Suppressor macrophage (primary cell): ENCODE data around the gene SPINT2.
"Not testable (repeated sequence)": the region's sequence is repeated elsewhere in the genome, so short reads cannot be mapped to it uniquely, and the experiment has no call there.

Source experiments
- DNase-seq, 4 experiments: peaks; one replicate each; pipeline ENCODE4 v3.0.0-alpha.2; 2020 to 2022

SPINT2 gene

DNA sequence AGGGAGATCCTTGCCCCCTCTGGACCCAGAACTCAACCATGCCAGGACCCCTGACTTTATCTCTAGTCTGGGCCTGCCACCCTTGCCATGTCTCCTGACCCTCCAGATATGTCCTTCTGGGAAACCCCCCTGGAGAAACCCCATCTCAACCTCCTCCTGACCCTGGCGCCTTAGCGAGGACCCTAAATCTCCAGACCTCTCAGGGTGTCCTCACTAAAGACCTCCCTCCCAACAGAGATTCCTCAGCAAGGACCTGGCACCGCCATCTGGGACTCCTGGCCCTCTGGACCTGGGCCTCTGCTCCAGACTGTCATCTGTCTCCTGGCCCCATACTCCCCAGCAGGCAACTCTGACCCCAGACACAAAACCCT lies 56.6 kb downstream of the SPINT2 start:
- no peak for DNase-seq

DNA sequence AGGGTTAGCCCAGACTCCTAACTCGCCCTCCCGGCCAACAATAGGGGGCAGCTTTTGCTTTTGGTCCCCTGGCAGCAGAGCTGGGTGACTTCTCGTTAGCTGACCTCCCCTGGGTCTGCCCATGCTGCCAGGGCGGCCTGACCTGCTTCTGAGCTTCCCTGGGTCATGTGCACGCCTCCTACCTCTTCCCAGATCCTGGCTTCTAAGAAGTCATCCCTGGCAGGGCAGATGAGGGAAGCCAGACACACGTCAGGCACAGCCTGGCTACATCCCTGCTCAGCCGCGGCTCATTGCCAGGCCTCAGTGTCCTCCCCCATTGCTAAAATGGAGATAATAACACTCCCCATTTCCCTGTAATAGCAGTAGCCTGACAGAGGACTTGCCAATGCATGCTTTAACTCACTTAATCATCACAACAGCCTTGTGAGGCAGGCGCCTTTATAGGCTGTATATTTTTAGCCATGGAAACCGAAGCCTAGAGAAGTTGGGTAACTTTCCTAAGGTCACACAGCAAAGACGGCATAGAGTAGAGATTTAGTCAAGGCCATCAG lies 57.3 kb downstream of the SPINT2 start:
- peak in 2 of 4 experiments; percentile 12 to 36 for DNase-seq

DNA sequence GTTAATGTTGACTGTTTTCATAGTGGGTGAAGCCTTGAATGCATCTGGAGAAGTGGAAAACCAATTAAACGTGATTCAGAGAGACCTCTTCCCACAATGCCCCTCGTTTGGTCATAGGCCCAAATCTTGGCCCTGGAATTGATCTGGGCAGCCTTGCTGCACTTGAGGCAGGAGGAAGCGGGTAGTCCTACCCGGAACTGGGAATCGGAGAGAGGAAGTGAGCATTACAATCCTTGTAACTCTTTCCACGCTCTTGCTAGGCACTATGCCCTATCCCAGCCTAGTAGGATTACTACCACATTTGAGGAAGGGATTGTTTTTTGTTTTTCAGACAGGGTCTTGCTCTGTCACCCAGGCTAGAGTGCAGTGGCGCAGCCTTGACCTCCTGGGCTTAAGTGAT lies 58.9 kb downstream of the SPINT2 start:
- DNase-seq, result peak; percentile 41 to 71 (median 66)

DNA sequence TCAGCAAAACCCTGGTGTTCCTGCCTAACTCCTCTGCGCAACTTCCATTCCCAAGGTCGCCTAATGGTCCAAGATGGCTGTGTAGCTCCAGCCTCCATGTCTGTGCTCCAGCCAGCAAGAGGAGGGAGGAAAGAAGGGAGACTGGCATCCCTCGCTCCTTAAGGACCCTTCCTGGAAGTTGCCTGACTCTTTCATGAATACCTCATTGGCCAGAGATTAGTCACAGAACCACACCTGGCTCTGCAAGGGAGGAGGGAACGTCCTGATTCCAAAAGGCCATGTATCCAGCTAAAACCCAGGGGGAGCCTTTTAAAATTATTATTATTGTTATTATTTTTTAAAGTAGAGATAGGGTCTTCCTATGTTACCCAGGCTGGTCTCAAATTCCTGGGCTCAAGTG lies 60.1 kb downstream of the SPINT2 start:
- no peak for DNase-seq

DNA sequence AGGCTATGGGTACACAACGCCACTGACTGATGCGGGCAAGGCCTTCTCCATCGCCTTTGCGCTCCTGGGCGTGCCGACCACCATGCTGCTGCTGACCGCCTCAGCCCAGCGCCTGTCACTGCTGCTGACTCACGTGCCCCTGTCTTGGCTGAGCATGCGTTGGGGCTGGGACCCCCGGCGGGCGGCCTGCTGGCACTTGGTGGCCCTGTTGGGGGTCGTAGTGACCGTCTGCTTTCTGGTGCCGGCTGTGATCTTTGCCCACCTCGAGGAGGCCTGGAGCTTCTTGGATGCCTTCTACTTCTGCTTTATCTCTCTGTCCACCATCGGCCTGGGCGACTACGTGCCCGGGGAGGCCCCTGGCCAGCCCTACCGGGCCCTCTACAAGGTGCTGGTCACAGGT lies 62.2 kb downstream of the SPINT2 start:
- DNase-seq, result no peak

DNA sequence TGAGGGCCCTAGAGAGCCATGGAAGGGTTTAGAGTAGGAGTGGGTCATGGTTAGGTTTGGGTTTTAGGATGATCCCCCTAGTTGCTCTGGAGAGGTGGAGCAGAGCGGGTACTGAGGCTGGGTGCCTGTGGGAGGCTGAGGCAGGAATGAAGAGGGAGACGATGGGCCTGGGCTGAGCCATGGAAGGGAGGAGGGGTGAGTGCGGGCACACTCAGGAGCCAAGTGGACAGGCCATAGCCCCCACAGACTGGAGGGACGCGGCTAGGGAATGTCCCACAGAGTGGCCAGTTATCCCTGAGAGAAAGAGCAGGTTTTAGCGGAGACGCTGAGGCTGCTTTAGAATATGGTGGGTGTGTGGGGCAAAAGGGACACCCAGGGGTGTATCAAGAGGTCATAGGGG lies 65.3 kb downstream of the SPINT2 start:
- DNase-seq, result no peak

DNA sequence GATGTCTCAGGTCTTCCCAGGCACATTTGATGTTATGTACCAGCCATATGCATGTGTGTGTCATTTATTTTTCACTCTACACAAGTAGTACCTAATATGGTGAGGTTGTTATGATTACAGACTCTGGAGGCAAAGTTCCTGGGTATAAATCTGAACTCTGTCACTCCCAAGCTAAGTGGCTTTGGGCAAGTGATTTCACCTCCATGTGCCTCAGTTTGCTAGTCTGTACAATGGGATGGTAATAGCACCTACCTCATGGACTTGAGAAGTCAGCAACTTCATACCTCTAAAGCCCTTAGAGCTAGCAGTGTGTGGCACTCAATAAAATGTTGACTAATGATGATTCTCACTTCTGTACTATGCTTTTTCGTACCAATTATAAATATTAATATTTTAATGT lies 67.4 kb downstream of the SPINT2 start:
- no peak for DNase-seq

DNA sequence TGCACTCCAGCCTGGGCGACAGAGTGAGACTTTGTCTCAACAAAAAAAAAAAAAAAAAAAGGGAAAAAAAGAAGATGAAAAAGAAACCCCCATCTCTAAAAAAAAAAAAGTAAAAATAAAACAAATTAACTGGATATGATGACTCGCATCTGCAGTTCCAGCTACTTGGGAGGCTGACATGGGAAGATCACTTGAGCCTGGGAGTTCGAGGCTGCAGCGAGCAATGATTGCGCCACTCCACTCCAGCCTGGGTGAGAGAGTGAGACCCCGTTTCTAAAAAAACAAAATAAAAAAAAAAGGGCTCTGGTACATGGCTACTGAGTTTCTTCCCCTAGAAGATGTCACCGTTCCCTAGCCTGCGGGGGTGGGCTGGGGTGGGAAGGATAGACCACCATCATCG lies 68.9 kb downstream of the SPINT2 start:
- DNase-seq, result no peak

DNA sequence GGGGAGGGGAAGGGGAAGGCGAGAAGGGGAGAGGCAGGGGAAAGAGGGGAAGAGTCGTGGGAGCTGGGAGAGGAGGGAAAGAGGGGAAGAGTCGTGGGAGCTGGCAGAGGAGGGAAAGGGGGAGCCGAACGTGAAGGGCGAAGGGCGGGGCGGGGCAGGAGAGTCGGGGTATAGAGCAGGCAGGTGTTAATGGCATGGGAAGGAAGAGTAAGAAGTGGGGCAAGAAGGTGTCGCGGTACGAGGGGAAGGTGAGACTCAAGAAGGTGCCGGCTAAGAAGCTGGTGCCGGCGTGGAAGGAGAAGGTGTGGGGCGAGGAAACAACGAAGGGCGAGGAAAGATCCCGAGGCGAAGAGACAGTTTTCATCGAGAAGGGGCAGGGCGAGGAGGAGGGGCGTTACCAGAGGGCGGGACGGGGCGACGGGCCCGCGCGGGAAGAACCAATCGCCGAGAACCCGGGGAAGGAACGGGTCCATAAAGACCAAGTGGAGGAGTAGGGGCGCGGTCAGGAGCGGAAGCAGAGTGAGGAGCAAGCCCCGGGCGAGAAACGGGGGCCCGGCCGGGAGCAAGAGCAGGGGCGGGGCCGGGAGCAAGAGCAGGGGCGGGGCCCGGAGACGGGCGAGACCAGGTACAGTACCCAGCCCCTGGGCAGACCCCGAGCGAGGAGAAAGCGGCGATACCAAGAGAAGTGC lies 71.7 kb downstream of the SPINT2 start:
- DNase-seq, result peak; percentile 96 to 99 (median 98)

DNA sequence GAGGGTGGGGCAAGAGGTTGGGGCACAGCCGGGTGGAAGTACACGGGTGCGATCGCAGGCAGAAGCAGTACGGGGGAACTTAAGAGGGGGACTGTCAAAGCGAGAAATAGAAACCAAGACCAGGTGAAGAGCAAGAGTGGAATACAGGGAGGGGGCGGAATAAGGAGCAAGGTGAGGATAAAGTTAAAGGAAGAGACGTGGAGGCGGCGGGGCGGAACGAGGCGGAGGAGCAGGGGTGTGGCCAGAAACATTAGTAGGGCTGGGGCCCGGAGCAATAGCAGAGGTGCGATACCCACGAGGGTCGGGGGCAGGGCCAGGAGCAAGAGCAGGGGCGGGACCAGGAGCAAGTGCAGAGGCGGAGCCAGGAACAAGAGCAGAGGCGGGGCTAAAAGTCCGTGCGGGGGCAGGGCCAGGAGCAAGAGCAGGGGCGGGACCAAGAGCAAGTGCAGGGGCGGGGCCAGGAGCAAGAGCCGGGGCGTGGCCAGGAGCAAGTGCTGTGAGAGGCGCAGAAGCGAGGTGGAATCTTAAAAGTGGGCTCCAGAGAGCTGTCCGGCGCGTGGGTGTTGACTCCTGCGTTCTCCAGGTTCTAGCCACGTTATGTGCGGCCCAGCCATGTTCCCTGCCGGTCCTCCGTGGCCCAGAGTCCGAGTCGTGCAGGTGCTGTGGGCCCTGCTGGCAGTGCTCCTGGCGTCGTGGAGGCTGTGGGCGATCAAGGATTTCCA lies 72.4 kb downstream of the SPINT2 start:
- peak; percentile 98 to 100 (median 98) for DNase-seq

DNA sequence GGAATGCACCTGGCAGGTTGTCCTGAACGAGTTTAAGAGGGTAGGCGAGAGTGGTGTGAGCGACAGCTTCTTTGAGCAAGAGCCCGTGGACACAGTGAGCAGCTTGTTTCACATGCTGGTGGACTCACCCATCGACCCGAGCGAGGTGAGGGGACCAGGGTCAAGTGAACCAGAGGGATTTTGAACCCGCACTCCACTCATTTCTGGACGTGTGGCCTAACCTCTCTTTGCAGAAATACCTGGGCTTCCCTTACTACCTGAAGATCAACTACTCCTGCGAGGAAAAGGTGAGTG lies 72.9 kb downstream of the SPINT2 start:
- DNase-seq, result no peak

DNA sequence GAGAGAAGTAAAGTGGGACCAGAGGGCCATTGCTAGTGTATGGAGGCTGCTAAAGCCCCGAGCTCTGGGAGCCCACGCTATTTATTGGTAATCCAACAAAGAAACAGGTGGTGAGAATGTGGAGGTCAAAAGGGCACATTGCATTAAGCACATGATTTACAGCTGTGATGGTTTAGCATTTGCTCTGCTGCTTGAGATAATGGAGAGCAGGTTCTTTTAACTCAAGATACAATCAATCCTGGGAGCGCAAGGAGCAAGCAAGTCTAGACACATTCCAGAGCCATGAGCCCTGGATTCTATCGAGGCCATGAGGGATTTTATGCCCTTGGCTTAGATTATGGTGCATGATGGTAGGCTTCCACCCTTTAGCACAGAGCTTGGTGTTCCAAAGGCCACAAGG lies 74.6 kb downstream of the SPINT2 start:
- DNase-seq, result not testable (repeated sequence)

DNA sequence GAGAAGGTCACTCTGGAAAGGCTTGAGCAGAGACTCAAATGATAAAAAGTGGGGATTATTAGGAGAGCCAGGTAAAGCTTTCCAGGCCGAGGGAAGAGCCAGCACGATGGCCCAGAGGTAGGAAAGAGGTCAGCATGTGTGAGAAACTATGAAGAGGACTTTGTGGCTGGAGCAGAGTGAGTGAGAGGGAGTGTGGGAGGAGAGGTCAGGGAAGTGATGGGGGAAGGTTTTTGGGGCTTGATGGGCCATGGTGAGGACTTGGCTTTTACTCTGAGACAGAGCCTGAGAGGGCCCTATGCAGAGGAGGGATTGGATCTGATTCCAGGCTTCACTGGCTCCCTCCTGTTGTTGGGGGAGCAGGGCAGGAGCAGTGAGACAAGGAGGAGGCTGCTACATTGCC lies 76.6 kb downstream of the SPINT2 start:
- DNase-seq, result no peak
